Breast epithelium (tissue), 3 donors: Measurements from ENCODE around the gene GTF2I.

Source experiments
- POLR2AphosphoS5 ChIP-seq, 3 donors: sonication (generic); formaldehyde crosslinking; IDR thresholded peaks; one replicate each; pipeline ENCODE4 v1.6.1; 2017; ENCODE audit warnings: antibody characterized with exemption in 3 of 3
- TF ChIP-seq, protein P1 (sequence below), 3 donors: fragments of 450-650 bp; IDR thresholded peaks; one replicate each; pipeline ENCODE4 v1.5.1; 2016 to 2017; ENCODE audit warnings: antibody characterized with exemption in 3 of 3, mild to moderate bottlenecking in 3 of 3, moderate library complexity in 3 of 3

GRCh38 chr7:74709880-74710671 is 52.6 kb downstream of the GTF2I start:
- TF ChIP-seq POLR2AphosphoS5 (IDR thresholded peaks at IDR 0.05) = no peak
- TF ChIP-seq, protein P1, sequence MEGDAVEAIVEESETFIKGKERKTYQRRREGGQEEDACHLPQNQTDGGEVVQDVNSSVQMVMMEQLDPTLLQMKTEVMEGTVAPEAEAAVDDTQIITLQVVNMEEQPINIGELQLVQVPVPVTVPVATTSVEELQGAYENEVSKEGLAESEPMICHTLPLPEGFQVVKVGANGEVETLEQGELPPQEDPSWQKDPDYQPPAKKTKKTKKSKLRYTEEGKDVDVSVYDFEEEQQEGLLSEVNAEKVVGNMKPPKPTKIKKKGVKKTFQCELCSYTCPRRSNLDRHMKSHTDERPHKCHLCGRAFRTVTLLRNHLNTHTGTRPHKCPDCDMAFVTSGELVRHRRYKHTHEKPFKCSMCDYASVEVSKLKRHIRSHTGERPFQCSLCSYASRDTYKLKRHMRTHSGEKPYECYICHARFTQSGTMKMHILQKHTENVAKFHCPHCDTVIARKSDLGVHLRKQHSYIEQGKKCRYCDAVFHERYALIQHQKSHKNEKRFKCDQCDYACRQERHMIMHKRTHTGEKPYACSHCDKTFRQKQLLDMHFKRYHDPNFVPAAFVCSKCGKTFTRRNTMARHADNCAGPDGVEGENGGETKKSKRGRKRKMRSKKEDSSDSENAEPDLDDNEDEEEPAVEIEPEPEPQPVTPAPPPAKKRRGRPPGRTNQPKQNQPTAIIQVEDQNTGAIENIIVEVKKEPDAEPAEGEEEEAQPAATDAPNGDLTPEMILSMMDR (IDR thresholded peaks at IDR 0.05) = no peak
